ENCODE data around the gene MIGA1.
"Not testable (repeated sequence)": the region's sequence is repeated elsewhere in the genome, so short reads cannot be mapped to it uniquely, and the experiment has no call there.

MIGA1 gene

GRCh38 chr1:77802026-77802425 lies 22.6 kb downstream of the MIGA1 start:
- DNase-seq (ENCODE audit: low read depth), result no peak

DNA sequence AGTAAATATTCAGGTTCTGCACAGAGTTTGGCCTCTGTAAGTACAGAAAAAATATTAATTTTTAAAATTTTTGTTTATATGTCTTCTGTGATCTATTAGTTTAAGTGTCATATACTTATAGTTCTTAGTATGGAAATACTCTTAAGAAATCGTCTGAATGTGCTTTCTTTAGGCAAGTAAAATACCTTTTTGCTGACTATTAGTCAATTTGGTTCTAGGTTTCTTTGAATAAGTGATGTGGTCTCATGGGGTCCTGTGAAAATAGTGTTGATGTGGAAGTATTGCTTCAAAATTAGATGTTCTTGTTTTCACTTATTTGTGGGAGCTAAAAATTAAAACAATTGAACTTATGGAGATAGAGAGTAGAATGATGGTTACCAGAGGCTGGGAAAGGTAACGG lies 23.9 kb downstream of the MIGA1 start:
- no peak for DNase-seq (ENCODE audit: low read depth)

DNA sequence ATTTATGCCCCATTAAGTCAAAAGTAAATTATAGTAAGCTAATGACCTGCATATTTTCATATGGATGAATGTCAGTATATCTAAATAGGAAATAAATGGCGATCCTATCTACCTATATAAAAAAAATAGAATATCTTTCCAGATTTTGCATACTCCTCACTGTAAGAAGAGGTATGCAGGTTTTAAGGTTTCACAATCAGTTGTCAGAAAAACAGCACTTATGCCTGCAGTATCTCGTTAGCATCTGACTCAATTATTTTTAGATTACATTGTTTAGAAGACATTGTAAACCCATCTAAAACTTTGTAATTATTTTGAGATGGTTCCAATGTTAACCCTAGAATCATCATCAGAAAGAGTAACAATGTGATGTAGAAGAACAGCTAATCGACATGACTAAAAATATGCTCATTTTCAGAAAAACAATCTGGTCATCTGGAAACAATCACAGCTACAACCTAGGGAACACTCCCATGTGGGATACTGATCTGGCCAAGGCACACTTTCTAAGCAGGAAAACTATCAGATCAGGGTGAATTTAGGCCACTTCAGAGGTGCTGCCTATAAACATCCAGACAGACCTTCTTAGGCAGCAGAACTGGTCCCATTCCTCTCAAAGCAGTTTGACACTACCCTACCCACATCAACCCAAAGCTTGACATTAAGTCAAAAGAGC lies 30.5 kb downstream of the MIGA1 start:
- DNase-seq (ENCODE audit: low read depth), result not testable (repeated sequence)

DNA sequence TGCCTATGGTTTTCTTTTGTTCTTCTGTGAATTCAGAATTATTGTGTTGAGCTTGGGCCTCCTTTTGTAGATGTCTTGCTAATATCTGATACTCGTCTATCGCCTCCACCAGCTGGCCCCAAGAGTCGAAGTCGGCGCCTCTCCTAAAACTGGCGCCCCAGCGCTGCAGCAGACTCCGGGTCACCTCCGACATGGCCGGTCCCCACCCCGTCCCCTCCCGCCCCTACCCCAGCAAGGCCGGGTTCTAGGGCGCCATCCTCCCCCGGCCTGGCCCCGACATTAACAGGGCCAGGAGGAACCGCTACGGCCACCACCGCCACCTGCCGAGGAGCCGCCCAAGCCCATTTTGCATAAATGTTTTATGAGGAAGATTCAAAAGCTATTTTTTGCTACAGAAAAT lies 32.1 kb downstream of the MIGA1 start:
- not testable (repeated sequence) for DNase-seq (ENCODE audit: low read depth)

DNA sequence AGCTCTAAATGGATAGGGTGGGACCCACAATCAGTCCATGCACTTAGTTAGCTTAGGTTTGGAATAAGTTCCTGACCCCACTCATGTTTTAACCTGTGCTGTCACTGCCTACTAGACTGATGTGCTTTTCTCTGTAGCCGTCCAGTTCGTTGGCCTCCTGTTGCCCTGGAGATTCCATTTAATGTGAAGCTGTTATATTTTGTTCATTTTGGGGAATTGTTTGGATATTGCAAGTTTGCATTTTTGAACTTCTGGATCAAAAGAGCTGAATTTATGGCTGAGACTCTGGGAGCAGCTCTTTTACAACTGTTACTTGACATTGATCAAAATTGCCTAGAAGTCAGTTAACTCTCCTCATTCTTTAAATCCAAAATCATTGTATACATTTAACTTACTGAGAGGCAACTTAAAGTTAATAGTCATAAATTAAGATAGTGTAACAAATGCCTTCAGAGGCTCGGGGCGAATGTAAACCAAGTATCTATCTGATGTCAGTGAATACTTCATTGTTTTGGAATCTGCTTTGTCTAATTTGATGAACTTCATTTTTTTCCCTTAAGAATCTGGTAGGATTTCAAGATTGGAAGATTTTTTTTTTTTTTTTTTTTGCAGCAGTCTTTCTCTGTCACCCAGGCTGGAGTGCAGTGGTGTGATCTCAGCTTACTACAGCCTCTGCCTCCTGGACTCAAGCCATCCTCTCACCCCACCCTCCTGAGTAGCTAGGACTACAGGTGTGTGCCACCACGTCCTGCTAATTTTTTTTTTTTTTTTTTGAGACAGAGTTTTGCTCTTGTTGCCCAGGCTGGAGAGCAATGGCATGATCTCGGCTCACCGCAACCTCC lies 38.1 kb downstream of the MIGA1 start:
- no peak for DNase-seq (ENCODE audit: low read depth)

GRCh38 chr1:77820121-77820520 lies 40.7 kb downstream of the MIGA1 start:
- no peak for DNase-seq (ENCODE audit: low read depth)

DNA sequence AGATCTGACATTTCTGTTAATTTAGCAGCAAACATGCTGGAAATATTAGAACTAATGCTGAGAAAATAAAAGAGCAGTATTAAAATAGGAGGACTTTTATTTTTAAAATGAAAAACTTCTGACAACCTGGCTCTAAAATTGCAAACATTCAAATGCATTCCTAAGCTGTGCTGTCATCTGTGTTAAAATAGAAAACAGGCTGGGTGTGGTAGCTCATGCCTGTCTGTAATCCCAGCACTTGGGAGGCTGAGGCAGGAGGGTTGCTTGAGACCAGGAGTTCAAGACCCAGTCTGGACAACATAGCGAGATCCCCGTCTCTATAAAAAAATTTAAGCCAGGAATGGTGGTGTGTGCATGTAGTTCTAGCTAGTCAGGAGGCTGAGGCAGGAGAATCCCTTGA lies 44.6 kb downstream of the MIGA1 start:
- no peak for DNase-seq (ENCODE audit: low read depth)

GRCh38 chr1:77824694-77825093 lies 45.2 kb downstream of the MIGA1 start:
- DNase-seq (ENCODE audit: low read depth), result no peak

DNA sequence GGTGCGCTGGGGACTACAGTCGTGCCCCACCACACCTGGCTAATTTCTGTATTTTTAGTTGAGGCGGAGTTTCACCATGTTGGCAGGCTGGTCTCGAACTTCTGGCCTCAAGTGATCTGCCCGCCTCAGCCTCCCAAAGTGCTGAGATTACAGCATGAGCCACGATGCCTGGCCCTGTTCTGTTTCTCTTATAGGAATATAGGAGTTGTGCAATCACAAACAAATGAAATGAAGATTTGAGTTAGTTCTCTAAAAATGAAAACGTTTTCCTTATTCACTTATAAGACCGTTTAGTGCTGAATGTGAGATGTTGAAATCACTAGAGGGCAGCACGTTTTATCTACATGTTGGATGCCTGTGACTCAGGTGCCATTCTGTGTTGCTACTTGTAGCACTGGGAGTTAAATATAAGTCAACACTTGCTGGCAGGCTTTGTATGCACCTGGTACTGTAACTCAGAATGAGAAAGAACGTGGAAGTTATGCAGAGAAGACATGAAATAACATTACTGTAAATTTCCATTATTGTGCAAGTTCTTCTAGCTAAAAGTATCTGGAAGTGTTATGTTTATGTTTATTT lies 45.8 kb downstream of the MIGA1 start:
- no peak for DNase-seq (ENCODE audit: low read depth)

GRCh38 chr1:77826851-77827250 lies 47.4 kb downstream of the MIGA1 start:
- DNase-seq (ENCODE audit: low read depth), result not testable (repeated sequence)

GRCh38 chr1:77828098-77828497 lies 48.6 kb downstream of the MIGA1 start:
- DNase-seq (ENCODE audit: low read depth), result no peak

DNA sequence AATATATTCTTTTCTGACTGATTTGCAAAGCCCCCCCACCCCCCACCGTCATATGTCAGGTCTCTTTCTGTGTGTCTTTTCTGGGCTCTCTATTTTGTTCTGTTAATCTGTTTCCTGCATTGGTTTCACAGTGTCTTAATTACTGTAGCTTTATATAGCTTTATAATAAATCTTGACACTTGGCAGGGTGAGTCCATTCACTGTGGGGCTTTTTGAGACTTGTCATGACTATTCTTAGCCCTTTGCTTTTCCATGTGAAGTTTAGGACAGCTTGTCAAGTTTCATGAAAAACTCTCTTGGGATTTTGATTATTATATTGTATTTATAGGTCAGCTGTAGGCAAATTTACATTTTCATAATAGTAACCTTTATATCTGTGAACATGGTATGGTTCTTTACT lies 50.4 kb downstream of the MIGA1 start:
- no peak for DNase-seq (ENCODE audit: low read depth)

GRCh38 chr1:77830946-77831345 lies 51.5 kb downstream of the MIGA1 start:
- DNase-seq (ENCODE audit: low read depth), result no peak

DNA sequence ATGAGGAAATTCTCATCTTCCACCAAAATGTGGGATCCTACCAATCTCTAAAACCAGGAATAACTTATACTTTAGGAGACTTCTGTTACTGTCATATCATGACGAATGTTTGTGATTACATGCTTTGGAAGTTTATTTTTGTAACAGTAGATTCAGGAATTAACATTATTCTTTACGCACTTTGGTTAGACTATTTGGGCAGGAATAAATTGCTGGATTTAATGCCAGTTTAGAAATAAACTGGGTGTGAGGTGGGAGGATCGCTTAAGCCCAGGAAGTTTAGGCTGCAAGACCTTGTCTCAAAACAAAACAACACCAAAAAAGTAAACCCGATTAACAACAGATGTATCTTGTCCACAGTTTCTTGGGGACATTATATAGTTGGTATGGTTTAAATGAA lies 52.1 kb downstream of the MIGA1 start:
- DNase-seq (ENCODE audit: low read depth), result no peak

- no peak for DNase-seq (ENCODE audit: low read depth)
These were observed 52.7 kb downstream of the MIGA1 start for GRCh38 chr1:77831976-77832711.

- DNase-seq (ENCODE audit: low read depth), result no peak
These were observed 53.5 kb downstream of the MIGA1 start for GRCh38 chr1:77832901-77833300.

- no peak for DNase-seq (ENCODE audit: low read depth)
These were observed 54.2 kb downstream of the MIGA1 start for GRCh38 chr1:77833521-77834100.

DNA sequence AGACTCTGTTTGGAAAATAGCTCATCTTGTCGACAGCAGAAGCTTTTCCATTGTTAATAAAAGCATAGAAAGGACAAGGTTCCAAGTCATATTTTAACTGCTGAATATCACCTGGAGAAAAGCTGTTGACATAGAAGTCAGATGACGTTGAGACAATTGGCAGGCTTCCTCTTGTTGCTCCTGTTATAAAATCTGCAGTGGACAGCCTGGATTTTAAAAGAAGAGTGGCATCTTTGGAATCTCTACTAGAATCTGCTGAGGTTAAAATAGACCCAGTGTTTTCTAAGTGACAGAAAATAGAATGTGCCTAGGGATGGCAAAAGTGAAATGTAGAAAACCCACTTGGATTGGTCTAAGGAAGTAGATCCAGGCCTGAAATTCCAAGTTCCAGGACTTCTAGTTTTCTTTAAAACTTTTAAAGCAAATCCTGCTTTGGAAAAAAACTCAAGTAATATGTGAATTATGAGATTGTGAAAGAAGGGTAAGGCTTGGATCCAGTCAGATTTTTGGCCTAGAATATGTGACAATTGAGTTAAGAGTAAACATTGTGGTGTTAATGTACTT lies 55.4 kb downstream of the MIGA1 start:
- DNase-seq (ENCODE audit: low read depth), result no peak

- no peak for DNase-seq (ENCODE audit: low read depth)
These were observed 62.1 kb downstream of the MIGA1 start for GRCh38 chr1:77841574-77841973.

- DNase-seq (ENCODE audit: low read depth), result no peak
These were observed 66.5 kb downstream of the MIGA1 start for GRCh38 chr1:77845951-77846350.

- DNase-seq (ENCODE audit: low read depth), result no peak
These were observed 67.5 kb downstream of the MIGA1 start for GRCh38 chr1:77846966-77847365.

GRCh38 chr1:77847621-77848080 lies 68.2 kb downstream of the MIGA1 start:
- DNase-seq (ENCODE audit: low read depth), result no peak

All from stimulated activated CD8-positive, alpha-beta memory T cell treated with anti-CD3 and anti-CD28 coated beads, Interleukin-15, amount 100 ng/mL, for 1 hour (primary cell).